A204.1 (cell line): ENCODE data around the gene MGAT5B.

Experiments
- FAIRE-seq: peaks from 2 replicates; lab custom pipeline; 2012; peaks lifted over from hg19 to GRCh38; lab: Jason Lieb, UNC

MGAT5B gene

DNA sequence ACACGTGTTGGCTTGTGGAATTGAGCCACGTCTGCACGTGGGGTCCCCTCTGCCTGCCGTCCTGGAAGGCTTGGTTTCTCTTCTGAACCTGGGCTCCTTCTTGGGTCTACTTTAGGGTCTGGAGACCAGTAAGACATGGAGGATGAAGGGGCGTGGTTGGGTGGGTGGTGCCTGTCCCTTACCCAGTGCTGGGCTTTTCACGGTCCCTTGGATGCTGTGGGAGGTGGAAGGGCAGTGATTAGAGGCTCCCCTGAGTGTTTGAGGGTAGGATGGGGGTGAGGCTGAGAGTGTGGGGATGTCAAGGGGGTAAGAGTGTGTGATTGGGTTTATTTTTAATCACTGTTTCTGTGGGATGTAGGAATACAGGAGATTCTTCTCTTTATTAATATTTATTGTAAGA lies 38.3 kb downstream of the MGAT5B start:
- no peak for FAIRE-seq

DNA sequence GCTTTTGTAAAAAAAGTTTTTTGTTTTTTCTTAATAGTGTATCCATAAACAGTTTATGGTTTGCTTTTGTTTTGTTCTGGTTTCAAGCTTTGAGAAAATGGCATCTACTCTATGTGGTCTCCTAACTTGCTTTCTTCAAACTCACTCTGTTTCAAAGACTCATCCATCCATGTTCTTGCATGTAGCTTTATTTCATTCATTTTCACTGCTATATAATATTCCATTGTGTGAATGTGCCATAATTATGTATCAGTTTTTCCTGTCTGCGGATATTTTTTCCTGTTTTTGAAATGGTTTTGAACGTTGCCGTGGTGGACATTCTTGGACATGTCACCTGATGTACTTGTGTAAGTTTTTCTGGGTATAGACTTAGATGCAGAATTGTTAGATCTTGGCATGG lies 39.1 kb downstream of the MGAT5B start:
- FAIRE-seq, result no peak

DNA sequence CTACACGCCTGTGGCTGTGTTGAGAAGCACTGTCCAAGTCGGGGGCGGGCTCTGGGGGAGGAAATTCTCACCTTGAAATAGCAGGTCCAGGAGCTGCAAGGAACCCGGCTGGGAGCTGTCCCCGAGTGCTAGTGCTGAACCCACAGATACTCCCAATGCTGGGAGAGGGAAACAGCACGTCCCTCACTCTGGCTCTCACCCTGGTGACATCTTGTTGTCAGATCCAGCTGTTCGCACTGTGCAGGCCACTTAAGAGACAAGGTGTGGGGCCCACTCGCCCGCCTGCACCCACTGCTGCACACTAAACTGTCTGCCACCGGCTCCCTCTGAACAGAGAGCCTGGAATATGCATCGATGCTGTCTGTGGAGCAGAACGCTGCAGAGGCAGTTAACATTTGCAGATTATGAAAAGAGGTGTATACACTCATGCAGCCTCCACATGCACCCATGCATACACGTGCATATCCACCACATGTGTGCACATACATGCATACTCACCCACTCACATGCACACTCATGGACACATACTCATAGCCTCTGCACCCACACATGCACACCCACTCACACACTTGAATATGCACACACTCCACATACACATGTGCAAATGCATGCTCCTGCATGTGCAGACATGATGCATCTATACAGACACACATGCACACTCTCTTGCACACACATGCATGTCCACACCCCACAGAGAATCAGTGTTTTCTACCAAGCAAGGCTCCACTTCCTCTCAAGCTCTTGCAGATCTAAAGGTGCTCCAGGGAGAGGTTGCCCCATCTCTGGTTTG lies 42.0 kb downstream of the MGAT5B start:
- no peak for FAIRE-seq

DNA sequence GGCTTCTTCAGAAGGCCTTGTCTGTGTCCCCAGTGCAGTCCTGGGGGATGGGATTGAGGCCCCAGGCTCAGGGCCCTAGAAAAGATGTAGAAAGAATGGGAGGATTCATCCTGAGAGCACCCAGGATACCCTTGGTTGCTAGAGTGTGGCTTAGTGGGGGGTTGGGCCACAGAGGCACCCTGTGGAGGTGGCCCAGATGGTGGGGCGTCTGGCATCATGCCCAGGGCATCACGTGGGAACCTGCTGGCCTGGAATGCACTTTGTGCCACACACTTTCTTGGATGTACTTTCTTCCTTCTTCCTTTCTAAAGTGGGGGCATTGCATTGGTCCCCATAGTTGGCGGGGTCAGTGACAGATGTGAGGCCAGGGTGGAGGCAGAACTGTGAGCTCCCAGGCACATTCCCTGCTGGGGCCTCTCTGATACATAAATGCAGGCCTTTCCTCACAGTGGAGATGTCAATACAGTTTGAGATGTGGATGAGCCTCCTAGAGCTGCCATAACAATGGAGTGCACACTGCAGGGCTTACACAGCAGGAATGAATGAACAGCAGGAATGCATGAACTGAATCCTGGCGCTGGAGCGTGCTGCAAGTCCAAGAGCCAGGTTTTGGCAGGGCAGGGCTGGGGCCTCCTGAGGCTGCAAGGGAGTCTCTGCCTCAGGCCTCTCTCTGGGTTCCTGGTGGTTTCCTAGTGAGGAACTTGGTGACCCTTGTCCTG lies 43.3 kb downstream of the MGAT5B start:
- FAIRE-seq, result no peak

DNA sequence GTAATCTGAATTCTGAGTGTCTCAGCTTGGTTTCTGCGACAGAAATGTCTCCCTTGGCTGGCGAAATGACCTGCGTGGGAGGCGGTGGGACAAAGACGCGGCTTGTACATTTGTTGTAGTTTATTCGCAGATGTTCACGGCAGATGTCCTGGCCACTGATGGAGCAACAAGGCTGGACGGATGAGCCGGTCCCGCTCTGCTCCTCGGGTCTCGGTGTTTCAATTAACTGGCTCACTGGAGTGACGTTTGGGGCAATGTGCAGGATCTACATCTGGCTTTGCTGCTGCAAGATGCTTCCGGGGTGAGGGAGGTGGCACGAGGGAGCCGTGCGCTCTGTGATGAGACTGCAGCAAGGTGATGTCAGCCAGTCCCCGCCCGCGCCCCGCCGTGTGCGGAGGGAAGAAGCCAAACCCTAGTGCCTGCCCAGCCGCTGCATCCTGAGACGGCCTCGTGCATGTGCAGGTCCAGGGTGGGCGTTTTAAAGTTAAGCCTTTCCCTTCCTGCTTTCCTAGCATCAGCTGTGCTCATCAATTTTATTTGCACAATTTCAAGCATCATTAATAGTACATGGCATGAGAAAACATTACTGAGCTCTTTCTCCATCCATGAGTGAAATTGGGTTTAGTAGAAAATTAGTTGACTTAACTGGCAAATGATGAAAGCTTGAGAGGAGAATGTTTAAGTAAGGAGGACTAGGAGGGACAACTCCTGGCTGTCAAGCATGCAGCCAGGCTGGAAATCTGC lies 44.4 kb downstream of the MGAT5B start:
- FAIRE-seq, result no peak

DNA sequence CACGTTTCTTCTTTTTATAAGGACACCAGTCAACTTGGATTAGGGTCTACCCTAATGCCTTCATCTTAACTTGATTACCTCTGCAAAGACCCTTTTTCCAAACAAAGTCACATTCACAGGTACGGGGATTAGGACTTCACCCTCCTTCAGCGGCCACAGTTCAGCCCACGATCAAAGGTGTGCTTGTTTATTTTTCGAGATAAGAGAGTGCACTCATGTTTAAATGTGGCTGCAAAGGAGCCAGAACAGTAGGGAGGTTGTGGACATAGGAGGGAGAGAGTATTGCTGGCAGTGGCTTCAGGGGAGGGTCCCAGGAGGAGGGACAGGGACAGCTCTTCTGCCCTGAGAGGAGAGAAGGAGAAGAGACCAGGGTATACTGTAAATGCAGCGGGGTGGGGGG lies 46.7 kb downstream of the MGAT5B start:
- FAIRE-seq, result no peak

DNA sequence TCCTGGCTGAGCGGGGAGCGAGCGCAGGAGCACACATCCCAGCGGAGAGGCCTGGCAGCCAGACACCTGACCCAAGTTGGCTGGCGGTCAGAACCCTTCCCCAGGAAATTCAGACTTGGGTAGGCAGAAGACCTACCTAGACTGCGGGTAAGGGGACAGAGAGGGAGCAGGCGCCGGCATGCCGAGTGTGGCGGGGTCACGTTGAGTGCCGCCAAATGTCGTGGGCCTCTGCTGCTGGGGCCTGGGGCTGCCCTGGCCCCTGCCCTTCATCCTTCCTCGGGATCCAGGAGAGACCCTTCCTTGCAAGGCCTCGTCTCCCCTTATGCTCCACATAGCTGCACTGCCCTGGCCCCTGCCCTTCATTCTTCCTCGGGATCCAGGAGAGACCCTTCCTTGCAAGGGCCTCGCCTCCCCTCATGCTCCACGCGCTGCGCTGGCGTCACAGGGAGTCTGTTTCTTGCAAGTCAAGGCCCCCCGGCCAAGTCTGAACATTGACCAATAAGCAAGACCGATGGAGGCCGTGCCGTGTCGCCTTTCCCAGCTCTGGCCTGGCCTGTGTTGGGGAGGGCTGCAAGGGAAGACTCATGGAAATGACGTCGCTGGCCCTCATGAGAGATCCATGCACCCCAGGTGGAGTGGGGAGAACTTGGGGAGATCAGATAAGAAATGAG lies 47.8 kb downstream of the MGAT5B start:
- FAIRE-seq, result no peak

DNA sequence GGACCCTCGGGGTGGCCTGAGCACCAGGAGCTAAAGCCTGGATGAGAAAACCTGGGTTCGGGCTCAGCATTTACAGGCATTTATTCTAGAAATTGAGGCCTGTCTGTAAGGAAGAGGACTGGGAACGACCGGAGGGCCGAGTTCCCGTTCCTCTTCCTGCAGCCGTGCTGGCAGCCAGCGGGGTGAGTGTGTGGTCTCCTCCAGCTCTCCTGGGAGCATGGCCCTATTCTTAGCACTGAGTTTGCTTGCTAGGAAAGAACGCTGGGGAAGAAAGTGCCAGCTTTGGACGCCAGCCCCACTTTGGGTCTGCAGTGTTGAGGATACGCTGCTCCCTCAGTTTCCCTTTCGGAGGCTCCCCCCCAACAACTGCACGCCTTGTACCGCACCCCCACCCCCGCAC lies 49.6 kb downstream of the MGAT5B start:
- FAIRE-seq, result no peak

DNA sequence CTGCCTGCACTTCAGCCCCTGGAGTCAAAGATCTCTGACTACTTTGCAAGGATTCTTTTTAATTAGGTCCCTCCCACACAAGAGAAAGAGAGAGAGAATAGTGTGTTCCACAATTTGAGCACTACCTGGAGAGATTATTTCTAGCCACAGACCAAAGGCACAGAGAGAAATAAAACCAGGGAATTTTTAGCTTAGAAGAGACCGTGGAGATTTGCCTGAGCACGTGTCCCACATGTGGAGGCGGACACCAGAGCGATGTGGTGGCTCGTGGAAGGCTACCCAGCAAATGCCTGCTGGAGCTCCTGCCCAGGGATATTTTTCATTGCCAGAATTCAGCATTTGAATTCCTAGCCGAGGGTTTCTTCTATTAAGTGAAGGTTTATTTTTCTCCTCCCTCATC lies 50.6 kb downstream of the MGAT5B start:
- FAIRE-seq, result no peak

DNA sequence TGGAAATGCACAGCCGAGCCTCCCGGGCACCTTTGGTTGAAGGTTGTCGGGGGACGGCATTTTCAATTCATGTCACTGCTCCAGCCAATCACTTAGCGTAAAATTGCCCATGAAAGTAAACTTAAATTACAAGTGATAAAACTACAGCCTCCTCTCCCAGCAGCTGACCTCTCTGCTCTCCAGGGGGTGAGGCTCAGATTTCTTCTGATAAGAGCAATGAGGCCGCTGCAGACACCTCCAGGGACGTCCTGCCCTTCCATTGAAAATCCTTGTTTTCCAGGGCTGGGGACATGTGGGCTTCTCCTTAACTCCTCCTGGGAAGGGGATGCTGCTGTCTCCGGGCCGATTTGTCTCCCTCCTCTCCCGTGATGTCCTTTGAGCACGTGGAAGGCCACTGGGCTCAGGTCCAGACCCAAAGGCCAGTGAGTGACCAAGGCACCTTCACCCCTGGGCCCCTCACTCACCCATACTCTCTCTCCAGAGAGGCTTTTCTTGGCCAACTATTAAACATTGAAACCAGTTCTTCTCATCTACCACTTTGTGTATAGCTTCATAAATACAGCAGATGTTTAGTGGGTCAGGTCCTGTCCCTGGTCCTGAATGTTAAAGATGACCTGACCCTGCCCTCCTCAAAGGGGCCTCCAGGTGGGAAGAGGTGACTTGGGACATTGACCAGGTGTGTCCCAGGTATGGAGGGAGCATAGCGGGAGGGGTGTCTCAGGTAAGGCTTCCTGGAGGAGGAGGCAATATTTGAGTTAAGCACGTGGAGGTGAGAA lies 52.3 kb downstream of the MGAT5B start:
- FAIRE-seq, result no peak

DNA sequence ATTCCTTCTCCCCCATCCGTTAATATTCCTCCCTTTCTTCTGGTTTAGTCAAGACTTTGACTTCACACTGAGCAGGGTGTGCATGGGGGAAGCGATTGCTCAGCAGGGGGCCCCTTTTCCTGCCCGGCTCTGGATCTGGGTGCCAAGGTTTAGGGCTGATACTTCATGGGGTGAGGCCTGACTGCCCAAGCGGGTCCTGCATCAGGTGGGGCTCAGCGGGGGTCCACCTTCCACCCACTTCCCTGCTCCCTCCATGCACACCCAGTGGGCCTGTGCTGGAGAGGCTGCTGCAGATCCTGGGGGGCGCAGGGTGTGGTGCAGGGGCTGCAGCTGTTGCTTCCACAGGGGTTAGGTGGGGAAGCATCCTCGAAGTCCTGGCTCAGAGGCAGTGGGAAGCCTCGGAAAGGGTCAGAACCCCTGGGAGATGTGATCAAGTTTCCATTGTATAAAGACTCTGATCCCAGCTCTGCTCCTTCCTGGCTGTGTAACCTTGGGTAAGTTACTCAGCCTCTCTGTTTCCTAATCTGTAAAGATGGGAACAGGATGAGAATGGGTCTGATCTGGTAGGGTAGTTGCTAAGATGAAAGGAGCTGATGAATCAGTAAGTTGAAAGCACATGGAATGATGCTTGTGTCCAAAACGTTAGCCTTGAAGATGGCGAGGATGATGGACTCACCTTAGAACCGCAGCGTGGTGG lies 53.3 kb downstream of the MGAT5B start:
- no peak for FAIRE-seq

DNA sequence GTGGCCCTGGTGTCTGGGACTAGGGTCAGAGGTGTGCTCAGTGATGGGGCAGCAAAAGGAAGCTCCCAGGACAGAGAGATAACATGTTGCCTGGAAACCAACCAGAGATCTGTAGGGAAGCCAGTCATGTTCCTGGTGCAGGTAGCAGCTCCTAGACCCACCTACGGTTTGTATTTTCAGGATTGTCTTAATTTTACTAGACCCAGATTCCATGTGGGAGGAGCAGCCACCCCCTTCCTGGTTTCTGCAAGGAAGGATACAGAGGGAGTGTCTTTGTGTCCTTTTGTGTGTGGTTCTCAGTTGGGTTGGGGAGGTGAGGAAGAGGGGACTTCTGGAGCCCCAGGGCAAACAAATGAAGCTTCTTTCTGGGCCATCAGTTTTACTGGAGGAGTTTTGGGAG lies 53.9 kb downstream of the MGAT5B start:
- no peak for FAIRE-seq

DNA sequence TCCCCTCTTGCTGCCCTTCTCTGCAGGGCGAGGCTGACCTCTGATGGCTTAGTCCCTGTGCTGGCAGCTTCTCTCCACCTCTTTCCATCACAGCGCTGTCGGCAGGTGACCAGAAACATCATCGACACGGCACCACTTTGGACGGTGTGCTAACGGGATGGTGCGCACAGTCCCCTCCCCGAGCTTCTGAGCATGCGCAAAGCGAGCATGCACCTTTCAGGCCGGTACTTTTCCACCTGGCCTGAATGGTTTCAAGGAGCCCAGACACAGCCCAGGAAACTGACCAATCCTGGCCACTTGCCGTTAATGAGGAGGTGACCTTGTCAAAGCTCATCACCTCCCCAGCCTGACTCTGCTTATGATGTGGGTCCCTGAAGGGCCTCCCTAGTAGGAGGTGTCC lies 54.8 kb downstream of the MGAT5B start:
- FAIRE-seq, result no peak

DNA sequence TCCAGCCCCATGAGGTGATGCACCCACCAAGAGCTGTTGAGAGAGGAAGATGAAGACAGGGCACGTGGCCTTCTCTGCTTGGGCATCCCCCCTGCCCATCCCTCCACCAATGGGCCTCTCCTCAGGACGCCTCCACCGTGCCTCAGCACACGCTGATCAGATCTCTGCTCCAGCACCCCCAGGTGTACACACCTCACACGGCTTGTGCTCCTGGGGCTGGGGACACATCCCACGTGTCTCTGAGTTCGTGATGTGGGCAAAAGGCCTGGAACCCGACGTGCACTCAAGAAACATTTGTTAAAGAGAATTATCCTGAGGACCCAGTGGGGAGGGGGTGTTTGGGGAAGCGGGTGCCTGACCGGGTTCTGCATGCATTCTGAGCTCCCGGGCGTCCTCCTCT lies 55.3 kb downstream of the MGAT5B start:
- FAIRE-seq, result no peak

DNA sequence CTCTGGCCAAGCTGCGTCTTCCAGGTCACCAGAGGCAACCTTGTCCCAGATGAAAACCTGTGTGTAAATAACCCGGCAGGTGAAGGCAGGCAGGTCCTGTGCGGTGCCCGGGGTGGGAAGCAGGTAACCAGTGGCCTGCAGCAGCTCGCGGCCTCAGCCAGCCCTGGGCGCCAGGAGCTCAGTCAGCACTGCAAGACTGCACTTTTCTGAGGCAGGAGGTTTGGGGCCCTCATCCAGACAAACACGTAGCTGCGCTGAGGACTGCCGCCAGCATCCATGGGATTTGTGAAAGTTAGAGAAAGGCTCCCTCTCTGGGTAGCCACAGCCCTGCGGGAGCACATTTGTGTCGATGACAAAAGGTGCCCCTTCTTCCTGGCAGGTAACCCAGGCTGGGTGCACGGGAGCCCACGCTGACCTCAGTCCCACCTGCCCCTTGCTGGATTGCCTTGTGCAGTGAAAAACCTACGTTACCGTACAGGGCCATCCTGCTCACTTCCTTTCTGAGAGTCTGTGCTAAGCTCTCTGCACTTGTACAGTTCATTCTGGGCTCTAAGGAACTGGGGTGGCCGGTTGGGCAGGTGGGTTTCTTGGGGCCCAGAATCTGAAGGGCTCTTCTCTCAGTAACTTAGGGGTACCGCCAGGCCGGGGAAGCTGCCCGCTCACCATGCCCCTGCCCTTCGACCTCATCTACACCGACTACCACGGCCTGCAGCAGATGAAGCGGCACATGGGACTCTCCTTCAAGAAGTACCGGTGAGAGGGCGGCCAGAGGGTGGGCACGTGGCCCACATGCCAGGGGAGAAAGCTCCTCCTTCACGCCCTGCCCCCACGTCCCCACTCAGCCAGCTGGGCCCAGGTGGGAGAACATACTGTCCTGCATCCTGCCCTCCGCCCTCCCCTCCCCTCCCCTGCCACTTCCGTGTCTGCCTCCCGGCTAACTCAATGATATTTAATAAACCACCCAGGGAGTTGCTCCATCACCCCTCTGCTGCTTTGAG lies 56.4 kb downstream of the MGAT5B start:
- FAIRE-seq, result no peak

DNA sequence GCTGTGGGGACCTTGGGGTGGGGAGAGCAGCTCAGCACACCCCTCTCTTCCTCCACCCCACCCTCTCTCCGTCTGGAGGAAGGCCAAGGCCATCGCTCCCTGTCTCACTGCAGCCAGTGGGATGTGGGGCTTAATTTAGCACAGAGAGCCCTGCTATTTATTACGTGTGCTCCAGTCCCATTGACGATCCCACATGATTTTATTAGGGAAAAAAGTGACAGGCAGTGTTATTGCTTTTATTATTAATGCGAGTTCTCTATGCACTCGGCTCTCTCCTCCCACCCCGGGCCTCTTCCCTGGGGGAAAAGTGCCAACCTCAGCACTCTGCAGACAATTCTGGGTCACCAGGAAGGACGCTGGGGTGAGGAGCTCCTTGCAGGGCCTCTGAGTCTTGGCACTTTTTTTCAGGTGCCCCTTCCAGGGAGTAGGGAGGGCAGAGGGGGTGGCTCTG lies 57.3 kb downstream of the MGAT5B start:
- no peak for FAIRE-seq

DNA sequence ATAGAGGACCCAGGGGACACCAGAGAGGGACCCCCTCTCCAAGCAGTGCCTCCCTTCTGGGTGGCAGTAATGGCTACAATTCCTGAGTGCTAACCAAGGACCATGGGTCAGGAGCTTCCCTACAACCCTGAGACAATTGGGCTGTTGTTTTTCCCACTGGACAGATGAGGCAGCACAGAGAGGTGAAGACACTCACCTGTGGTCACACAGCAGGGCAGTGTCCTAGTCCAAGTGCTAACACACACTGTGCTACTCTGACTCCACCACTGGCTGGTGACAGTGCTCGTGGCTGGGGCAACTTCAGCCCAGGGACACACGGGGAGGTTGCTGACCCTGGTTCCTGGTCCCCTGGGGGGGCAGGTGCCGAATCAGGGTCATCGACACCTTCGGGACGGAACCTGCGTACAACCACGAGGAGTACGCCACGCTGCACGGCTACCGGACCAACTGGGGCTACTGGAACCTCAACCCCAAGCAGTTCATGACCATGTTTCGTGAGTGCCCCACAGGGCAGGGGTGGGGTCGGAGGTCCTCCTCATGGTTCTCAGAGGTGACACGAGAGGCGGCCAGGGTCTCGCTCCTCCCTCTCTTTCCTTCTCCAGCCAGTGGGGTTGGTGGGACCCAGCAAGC lies 58.1 kb downstream of the MGAT5B start:
- FAIRE-seq, result no peak

DNA sequence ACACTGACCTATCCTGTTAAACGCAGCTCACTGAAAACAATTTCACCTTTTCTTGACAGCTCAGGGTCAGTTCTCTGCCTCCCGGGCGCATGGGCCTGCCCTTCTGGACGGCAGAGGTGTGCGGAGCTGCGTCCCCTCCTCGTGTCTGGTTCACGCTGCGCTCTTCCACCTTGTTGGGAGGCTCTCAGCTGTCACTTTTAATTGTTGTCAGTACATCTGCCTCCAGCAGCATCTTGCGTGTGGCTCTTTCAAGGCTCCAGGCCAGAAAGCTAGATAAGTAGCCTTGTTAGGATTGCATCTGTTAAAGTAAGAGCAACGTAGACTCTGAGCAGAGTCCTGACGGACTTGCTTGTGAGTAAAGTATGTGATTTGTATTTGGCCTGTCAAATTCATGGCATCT lies 59.4 kb downstream of the MGAT5B start:
- no peak for FAIRE-seq

DNA sequence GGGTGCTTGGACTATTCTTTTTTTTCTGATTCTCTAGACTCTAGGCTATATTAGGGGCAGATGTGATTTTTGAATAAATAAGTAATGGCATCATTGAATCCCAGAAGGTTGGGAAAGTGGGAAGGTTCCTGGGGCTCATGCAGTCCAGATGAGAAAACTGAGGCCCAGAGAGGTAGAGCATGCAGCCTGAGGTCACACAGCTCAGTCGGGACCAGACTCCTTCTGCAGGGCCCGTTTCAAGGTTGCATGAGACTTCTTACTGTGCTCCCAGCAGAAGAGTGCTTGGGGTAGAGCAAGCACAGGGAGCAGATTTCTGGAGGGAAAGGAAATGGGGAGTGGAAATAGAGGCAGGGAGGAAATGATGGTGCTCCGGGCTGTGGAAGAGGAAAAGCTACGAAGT lies 59.8 kb downstream of the MGAT5B start:
- no peak for FAIRE-seq
